OCI-LY3 (cell line): ENCODE measurements around the gene SVIL.
"Not testable (repeated sequence)": the region's sequence is repeated elsewhere in the genome, so short reads cannot be mapped to it uniquely, and the experiment has no call there.

Experiments
- H2AFZ ChIP-seq: fragments of 200-600, 300-600 bp; shearing (Covaris generic); 2 replicates; pipeline ENCODE4 v1.6.0; 2014; ENCODE audit warnings: antibody characterized with exemption, low read depth, low read length
- H3K27ac ChIP-seq: fragments of 200-600, 300-600 bp; sonication (generic); 2 replicates; pipeline ENCODE4 v1.5.1; 2014; ENCODE audit warnings: mild to moderate bottlenecking, low read length, moderate library complexity, mixed read lengths
- H3K27me3 ChIP-seq: fragments of 200-600, 300-600 bp; sonication (generic); 2 replicates; pipeline ENCODE4 v1.6.1; 2014; ENCODE audit warnings: low read depth, low read length, mixed read lengths
- H3K36me3 ChIP-seq: fragments of 200-600, 300-600 bp; sonication (generic); replicated peaks from 2 replicates; pipeline ENCODE3; 2014; ENCODE audit warnings: low read depth, low read length, mixed read lengths
- H3K4me1 ChIP-seq: fragments of 300-600, 200-600 bp; sonication (generic); 2 replicates; pipeline ENCODE4 v1.6.1; 2014; ENCODE audit warnings: low read length, mixed read lengths
- H3K4me2 ChIP-seq: fragments of 200-600, 300-600 bp; sonication (generic); 2 replicates; pipeline ENCODE4 v1.6.1; 2014; ENCODE audit warnings: low read length, mixed read lengths
- H3K4me3 ChIP-seq: fragments of 300-600, 200-600 bp; sonication (generic); 2 replicates; pipeline ENCODE4 v1.5.1; 2014; ENCODE audit warnings: antibody characterized with exemption, mild to moderate bottlenecking, low read length, moderate library complexity
- H3K79me2 ChIP-seq: fragments of 300-600, 200-600 bp; shearing (Covaris generic); 2 replicates; pipeline ENCODE4 v1.6.1; 2014; ENCODE audit warnings: mild to moderate bottlenecking, low read length, mixed read lengths
- H3K9ac ChIP-seq: fragments of 300-600, 200-600 bp; shearing (Covaris generic); 2 replicates; pipeline ENCODE4 v1.6.0; 2014; ENCODE audit warnings: mild to moderate bottlenecking, low read length, moderate library complexity
- H3K9me3 ChIP-seq: fragments of 200-600, 300-600 bp; shearing (Covaris generic); 2 replicates; pipeline ENCODE4 v1.6.1; 2014; ENCODE audit warnings: low read length, mixed read lengths; ENCODE audit not compliant: insufficient read depth
- H4K20me1 ChIP-seq: fragments of 200-600, 300-600 bp; sonication (generic); 2 replicates; pipeline ENCODE4 v1.6.1; 2016; ENCODE audit warnings: low read length, mixed read lengths; ENCODE audit not compliant: insufficient read depth
- CTCF ChIP-seq: fragments of 200-600, 300-600 bp; sonication (generic); IDR thresholded peaks from 2 replicates; pipeline ENCODE4 v1.5.1; 2014; ENCODE audit warnings: antibody characterized with exemption, low read length, low read depth
- EZH2phosphoT487 ChIP-seq: fragments of 200-600 bp; shearing (Covaris generic); IDR thresholded peaks from 2 replicates; pipeline ENCODE4 v1.6.1; 2018; ENCODE audit warnings: antibody characterized with exemption, mixed run types, low read depth

SVIL gene

GRCh38 chr10:29607576-29607975 lies 27.2 kb downstream of the SVIL start:
- no peaks in the 10 kb centered on the region for H3K9me3 ChIP-seq

GRCh38 chr10:29606693-29607092 lies 28.1 kb downstream of the SVIL start:
- H3K9ac ChIP-seq, H3K4me3 ChIP-seq, H3K9me3 ChIP-seq, H3K36me3 ChIP-seq, H2AFZ ChIP-seq, H3K4me2 ChIP-seq, H3K79me2 ChIP-seq, H3K27ac ChIP-seq, H4K20me1 ChIP-seq, H3K27me3 ChIP-seq, H3K4me1 ChIP-seq: not testable (repeated sequence)

More at GRCh38 chr10:29607576-29607975, 27.2 kb downstream of the SVIL start:
- Histone ChIP-seq H3K9ac (no peak overlapping the region), H3K79me2 (no peaks in the 10 kb centered on the region), H3K27ac (no peak overlapping the region), H3K27me3 (no peaks in the 10 kb centered on the region), H3K36me3 (no peaks in the 10 kb centered on the region), H3K4me3 (no peak overlapping the region), H2AFZ (no peak overlapping the region), H4K20me1 (no peaks in the 10 kb centered on the region), H3K4me1 (peaks cover 9% of the 10 kb centered on the region), H3K4me2 (no peak overlapping the region)
- TF ChIP-seq EZH2phosphoT487 = no peak
- TF ChIP-seq CTCF = no peak

- Histone ChIP-seq H3K4me2 (no peak overlapping the region), H3K9me3 (no peaks in the 10 kb centered on the region)
These were observed 30.4 kb downstream of the SVIL start for GRCh38 chr10:29604291-29604825.

GRCh38 chr10:29603223-29603896 lies 31.4 kb downstream of the SVIL start:
- no peaks in the 10 kb centered on the region for H4K20me1 ChIP-seq

More at GRCh38 chr10:29604291-29604825, 30.4 kb downstream of the SVIL start:
- H3K9ac ChIP-seq = no peak overlapping the region
- H3K4me1 ChIP-seq = peaks cover 9% of the 10 kb centered on the region
- no peak overlapping the region for H2AFZ ChIP-seq
- no peaks in the 10 kb centered on the region for H4K20me1 ChIP-seq
- no peak for TF ChIP-seq EZH2phosphoT487
- TF ChIP-seq CTCF = no peak
- no peaks in the 10 kb centered on the region for H3K36me3 ChIP-seq
- H3K27me3 ChIP-seq = no peaks in the 10 kb centered on the region
- H3K27ac ChIP-seq = no peak overlapping the region
- no peaks in the 10 kb centered on the region for H3K79me2 ChIP-seq
- H3K4me3 ChIP-seq = no peak overlapping the region

More at GRCh38 chr10:29603223-29603896, 31.4 kb downstream of the SVIL start:
- Histone ChIP-seq H3K27ac (no peak overlapping the region), H3K79me2 (no peaks in the 10 kb centered on the region), H3K9ac (no peak overlapping the region), H3K4me2 (no peak overlapping the region), H3K4me3 (no peak overlapping the region), H3K9me3 (no peaks in the 10 kb centered on the region), H3K4me1 (peaks cover 9% of the 10 kb centered on the region), H3K36me3 (no peaks in the 10 kb centered on the region), H2AFZ (no peak overlapping the region), H3K27me3 (no peaks in the 10 kb centered on the region)
- TF ChIP-seq EZH2phosphoT487 (no peak), CTCF (no peak)
